Measurements from ENCODE around the gene RBPJL. TPM values are rescaled to one million over a fixed set of nuclear protein-coding genes. Genes with fewer than 3 reads are reported as not detected.

RBPJL gene
- total RNA-seq, 1 experiment from 2014 or later, result not detected

- Histone ChIP-seq H3K36me3 (no peaks in the 10 kb centered on the region), H3K27me3 (no peaks in the 10 kb centered on the region)
Observed at GRCh38 chr20:45289942-45290676, 16.5 kb upstream of the RBPJL start.

DNA sequence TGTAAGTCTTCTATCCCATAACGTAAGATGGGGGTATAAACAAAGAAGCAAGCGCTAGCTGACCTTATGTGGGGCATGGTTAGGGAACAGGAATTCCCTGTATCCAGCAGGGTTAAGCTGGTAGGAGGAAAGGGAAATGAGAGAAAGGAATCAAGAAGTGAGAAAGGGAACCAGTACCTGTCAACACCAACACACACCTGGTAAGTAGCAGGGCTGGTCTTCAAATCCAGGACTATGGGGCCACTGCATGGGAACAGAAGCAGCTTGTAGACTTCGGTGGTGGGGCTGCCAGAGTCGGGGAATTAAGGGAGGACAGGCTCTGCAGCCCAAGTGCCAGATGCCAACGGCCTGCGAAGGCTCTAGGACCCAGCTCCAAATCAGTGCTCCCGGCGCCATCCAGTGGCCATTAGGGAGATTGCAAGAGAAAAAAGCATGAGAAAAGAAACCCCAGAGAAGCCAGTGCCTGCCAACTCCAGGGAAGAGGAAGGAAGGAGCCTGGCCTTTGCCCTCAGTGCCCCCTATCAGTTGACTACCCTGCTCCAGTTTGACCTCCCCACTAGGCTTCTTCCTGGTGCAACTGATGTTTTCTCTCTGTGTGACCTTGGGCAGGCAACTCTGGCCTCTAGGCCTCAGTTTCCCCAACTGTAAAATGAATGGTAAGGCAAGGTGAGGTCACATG, 15.8 kb upstream of the RBPJL start:
- peak; percentile 82 for DNase-seq
- no peaks in the 10 kb centered on the region for H3K27me3 ChIP-seq
- no peaks in the 10 kb centered on the region for H3K36me3 ChIP-seq
- H3K9me3 ChIP-seq, result peaks cover 6% of the 10 kb centered on the region; the same call in 1 of the 2 replicates
- H3K4me3 ChIP-seq, result no peak overlapping the region

More at GRCh38 chr20:45289942-45290676, 16.5 kb upstream of the RBPJL start:
- peak; percentile 32 for DNase-seq
- Histone ChIP-seq H3K4me3 (no peak overlapping the region), H3K9me3 (peaks cover 4% of the 10 kb centered on the region; the same call in 1 of the 2 replicates)

DNA sequence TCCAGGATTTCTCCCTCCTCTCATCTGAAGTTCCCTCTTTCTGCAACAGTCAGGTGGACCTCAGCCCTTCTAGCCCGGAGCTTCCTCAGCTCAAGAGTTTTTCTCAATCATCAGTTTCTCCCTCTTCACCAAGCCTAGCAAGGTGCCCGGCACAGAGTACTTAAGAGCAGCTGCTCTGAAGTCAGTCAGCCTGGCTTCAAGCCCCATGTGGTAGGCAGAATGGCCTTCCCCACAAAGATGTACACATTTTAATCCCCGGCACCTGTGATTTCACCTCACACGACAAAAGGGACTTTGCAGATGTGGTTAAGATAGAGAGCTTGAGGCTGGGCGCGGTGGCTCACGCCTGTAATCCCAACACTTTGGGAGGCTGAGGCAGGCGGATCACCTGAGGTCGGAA, 15.1 kb upstream of the RBPJL start:
- Histone ChIP-seq H3K27me3 (no peaks in the 10 kb centered on the region), H3K36me3 (no peaks in the 10 kb centered on the region), H3K9me3 (peaks cover 6% of the 10 kb centered on the region; the same call in 1 of the 2 replicates), H3K4me3 (no peak overlapping the region)
- DNase-seq, result no peak

GRCh38 chr20:45292343-45292742, 14.3 kb upstream of the RBPJL start:
- H3K36me3 ChIP-seq, result no peaks in the 10 kb centered on the region
- H3K4me3 ChIP-seq, result no peak overlapping the region; the same call in 1 of the 2 replicates
- no peaks in the 10 kb centered on the region for H3K27me3 ChIP-seq
- no peak for DNase-seq
- peaks cover 6% of the 10 kb centered on the region; the same call in 1 of the 2 replicates for H3K9me3 ChIP-seq

DNA sequence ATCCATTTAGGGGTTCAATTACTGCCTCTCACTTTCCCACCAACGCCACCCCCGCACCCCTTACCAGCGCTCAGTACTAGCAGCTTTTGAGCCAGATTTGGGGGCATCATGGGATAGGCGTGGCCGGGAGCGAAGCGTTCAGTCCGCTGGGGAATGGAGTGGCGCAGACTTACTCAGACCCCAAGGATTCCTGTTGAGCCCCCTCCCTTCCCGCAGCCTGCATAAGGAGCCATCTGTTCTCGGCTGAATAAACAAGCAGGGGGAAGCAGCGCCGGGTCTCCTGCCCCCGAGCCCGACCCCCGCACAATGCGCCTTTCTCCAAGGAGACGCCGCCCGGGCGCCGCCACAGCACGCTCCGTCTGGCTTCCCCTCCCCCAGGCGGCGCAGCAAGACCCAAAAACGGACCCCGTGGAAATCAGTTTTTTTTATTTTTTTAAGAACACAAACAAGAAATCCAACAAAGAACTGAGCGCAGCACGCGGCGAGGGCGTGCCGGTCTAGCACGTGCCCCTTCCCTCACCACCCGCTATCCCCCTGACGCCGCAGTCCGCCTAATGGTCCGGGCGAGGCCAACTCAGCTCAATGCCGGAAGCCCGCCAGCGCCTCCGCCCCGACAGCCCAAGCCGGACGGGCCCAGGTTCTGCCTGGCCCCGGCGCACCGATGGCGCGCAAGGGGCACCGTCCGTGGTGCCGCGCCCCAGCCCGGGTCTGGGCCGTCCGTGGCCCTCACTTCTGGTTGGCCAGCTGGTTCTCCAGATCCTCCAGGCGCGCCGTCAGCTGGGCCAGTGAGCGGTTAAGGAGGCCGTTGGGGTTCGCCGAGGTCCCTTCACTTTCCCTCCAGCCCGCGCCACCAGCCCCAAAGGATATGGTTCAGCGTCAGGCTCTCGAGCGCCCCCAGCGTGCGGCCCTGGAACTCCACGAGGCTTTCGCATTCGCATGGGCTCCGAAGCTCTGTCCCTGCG, 13.3 kb upstream of the RBPJL start:
- peak overlapping the region; percentile 58 for H3K4me3 ChIP-seq
- no peaks in the 10 kb centered on the region for H3K36me3 ChIP-seq
- H3K27me3 ChIP-seq, result no peaks in the 10 kb centered on the region
- peaks cover 6% of the 10 kb centered on the region; the same call in 1 of the 2 replicates for H3K9me3 ChIP-seq
- peak; percentile 88 for DNase-seq

- Histone ChIP-seq H3K9me3 (peaks cover 6% of the 10 kb centered on the region; the same call in 1 of the 2 replicates), H3K4me3 (peak overlapping the region; percentile 58), H3K27me3 (no peaks in the 10 kb centered on the region), H3K36me3 (no peaks in the 10 kb centered on the region)
- no peak for DNase-seq
Observed at GRCh38 chr20:45294003-45294368, 12.7 kb upstream of the RBPJL start.

GRCh38 chr20:45294659-45295058, 12.0 kb upstream of the RBPJL start:
- DNase-seq, result no peak
- no peaks in the 10 kb centered on the region for H3K27me3 ChIP-seq
- H3K36me3 ChIP-seq, result no peaks in the 10 kb centered on the region
- H3K9me3 ChIP-seq, result peaks cover 6% of the 10 kb centered on the region; the same call in 1 of the 2 replicates
- no peak overlapping the region for H3K4me3 ChIP-seq

DNA sequence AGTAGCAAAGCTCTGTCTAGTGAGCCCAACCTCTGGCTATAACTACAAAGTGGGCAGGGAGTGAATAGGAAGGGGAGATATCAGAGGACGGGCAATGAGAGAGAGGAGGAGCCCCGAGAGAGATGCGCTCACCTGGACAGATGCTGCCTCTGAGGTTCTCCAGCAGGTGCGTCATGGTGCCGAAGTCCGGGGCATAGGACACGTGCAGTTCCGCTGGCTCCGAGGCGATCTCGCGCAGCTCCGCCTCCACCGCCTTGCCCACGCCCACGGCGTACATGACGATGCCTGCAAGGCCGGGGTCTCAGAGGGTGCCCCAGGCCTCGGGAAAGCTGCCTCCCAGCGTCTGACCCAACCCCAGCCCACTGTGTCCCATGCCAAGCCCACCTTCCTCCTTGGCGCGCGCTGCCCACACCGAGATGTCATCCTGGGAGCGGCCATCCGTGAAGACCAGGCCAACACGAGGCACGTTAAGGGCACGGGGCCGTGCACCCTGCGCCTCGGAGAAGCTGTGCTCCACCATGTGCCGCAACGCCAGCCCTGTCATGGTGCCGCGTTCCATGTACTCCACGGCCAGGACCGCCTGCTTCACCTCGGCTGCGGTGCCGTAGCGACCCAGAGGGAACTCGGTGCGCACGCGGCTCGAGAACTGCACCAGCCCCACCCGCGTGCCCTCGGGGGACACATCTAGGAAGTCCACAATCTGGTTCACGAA, 8.7 kb upstream of the RBPJL start:
- DNase-seq, result no peak
- Histone ChIP-seq H3K9me3 (peaks cover 6% of the 10 kb centered on the region; the same call in 1 of the 2 replicates), H3K36me3 (no peaks in the 10 kb centered on the region), H3K4me3 (no peak overlapping the region), H3K27me3 (no peaks in the 10 kb centered on the region)

DNA sequence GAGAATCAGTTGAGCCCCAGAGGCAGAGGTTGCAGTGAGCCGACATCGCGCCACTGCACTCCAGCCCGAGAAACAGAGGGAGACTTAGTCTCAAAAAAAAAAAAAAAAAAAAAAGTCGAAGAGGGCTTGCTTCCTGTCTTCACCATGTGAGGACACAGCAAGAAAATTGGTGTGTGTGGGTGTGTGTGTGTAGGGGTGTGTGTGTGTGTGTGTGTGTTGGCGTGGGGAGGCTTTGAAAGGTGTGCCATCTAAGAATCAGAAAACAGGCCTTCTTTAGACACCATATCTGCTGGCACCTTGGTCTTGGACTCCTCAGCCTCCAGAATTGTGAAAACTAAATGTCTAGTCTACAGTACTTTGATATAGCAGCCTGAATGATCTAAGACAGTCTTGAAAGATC, 6.9 kb upstream of the RBPJL start:
- H3K27me3 ChIP-seq, result no peaks in the 10 kb centered on the region
- no peak for DNase-seq
- no peak overlapping the region for H3K4me3 ChIP-seq
- H3K9me3 ChIP-seq, result peaks cover 5% of the 10 kb centered on the region; the same call in 1 of the 2 replicates
- no peaks in the 10 kb centered on the region for H3K36me3 ChIP-seq

DNA sequence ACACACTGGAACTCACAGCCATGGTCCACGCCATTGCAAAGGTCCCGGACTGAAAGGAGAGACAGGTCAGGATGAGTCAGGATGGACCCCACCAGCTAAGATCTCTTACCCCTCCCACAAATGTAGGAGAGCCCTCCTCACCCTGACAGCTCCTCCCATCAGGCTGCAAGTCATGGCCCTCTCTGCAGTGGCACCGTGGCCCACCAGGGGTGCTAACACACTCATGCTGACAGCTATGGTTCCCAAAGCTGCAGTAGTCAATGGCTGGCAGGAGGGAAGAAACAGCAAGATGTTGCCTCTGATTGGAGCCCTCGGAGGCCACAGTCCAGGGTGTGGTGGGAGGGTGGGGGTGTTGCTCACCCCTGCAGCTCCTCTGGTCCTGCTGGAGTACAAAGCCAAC, 5.7 kb upstream of the RBPJL start:
- peak; percentile 72 for DNase-seq
- no peaks in the 10 kb centered on the region for H3K9me3 ChIP-seq
- H3K36me3 ChIP-seq, result no peaks in the 10 kb centered on the region
- H3K4me3 ChIP-seq, result no peak overlapping the region
- no peaks in the 10 kb centered on the region for H3K27me3 ChIP-seq

- Histone ChIP-seq H3K27me3 (no peaks in the 10 kb centered on the region), H3K4me3 (no peak overlapping the region), H3K36me3 (no peaks in the 10 kb centered on the region), H3K9me3 (no peaks in the 10 kb centered on the region)
- no peak for DNase-seq
Observed at GRCh38 chr20:45301824-45302271, 4.8 kb upstream of the RBPJL start.

DNA sequence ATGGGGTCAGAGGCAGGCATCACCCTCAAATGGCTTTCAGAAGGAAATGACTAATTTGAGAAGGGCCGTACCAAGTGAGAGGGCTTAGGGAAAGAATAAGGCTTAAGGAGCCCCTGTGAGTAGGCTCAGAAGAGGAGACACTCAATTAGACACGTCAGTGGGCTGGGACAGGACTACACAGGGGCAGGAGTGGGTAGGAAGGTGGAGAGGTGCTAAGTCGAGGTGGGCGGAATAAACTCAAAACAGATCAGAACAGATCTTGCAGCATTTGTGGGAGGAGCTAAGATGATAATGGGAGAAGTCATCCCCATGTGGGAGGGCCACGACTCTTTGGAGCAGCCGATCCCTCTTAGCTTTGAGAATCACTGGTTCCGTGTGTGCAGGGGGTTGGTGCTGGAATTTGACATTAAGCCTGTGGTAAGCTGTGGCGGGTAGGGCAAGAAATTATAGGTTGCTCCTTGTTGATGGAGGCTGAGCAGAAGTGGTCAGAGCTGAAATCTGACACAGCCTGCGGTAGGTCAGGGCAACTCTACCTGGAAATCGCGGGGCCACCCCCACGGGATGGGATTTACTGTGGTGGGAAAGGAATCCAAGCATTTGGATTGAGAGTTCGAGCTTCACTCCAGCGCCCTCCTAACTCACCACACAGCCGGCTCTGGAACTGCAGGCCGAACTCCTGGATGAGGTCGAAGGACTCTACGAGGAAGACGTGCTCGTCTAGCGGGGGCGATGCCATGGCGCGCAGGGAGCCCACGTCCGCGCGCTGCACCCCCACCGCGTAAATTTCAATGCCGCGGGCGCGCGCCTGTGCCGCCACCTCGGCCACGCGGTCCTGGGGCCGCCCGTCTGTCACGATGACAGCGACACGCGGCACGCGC, 2.8 kb upstream of the RBPJL start:
- Histone ChIP-seq H3K4me3 (no peak overlapping the region), H3K9me3 (no peaks in the 10 kb centered on the region), H3K27me3 (no peaks in the 10 kb centered on the region), H3K36me3 (no peaks in the 10 kb centered on the region)
- no peak for DNase-seq

GRCh38 chr20:45304464-45304999, 2.1 kb upstream of the RBPJL start:
- H3K36me3 ChIP-seq, result no peaks in the 10 kb centered on the region
- no peak overlapping the region for H3K4me3 ChIP-seq
- no peak for DNase-seq
- H3K27me3 ChIP-seq, result no peaks in the 10 kb centered on the region
- H3K9me3 ChIP-seq, result no peaks in the 10 kb centered on the region

- Histone ChIP-seq H3K36me3 (no peaks in the 10 kb centered on the region), H3K27me3 (no peaks in the 10 kb centered on the region), H3K9me3 (no peaks in the 10 kb centered on the region), H3K4me3 (no peak overlapping the region)
- no peak for DNase-seq
Observed at GRCh38 chr20:45305262-45305661, 1.4 kb upstream of the RBPJL start.

DNA sequence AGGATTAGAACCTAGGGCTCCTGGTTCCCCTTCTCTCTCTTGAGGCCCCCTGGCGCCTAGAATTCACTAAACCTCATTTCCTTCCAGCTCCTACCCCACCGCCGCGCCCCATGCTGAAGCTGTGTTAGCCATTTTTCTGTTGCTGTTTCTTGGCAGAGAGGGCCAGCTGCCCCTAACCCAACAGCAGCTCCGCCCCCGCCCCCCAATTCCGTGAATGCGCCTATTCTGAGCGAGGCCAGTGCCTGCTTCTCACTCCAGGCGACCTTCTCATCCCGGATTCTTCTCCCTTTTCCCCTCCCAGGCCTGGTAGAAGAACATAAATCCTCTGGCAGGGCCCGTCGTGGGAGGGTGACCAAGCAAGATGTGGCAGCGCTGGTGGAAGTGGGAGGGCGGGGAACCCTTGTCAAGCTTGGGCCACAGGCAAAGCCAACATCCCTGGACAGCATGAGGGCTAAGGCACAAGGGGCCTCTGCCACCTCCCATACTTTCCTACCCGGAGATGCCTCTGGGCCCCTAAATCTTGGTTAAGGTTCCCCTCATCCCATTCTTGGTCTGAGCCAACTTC, 518 bp downstream of the RBPJL start:
- Histone ChIP-seq H3K9me3 (no peaks in the 10 kb centered on the region), H3K36me3 (no peaks in the 10 kb centered on the region), H3K4me3 (no peak overlapping the region), H3K27me3 (no peaks in the 10 kb centered on the region)
- no peak for DNase-seq

All from MG63 (cell line).